Measurements from ENCODE around the gene PDPN. TPM values are rescaled to one million over a fixed set of nuclear protein-coding genes. Genes with fewer than 3 reads are reported as not detected.

The PDPN gene
- total and polyA plus RNA-seq, 2 of the 13 experiments (the other 11 are each of a cell fraction or from before 2014, with no cell fraction given): not detected

- TF ChIP-seq, protein P1, sequence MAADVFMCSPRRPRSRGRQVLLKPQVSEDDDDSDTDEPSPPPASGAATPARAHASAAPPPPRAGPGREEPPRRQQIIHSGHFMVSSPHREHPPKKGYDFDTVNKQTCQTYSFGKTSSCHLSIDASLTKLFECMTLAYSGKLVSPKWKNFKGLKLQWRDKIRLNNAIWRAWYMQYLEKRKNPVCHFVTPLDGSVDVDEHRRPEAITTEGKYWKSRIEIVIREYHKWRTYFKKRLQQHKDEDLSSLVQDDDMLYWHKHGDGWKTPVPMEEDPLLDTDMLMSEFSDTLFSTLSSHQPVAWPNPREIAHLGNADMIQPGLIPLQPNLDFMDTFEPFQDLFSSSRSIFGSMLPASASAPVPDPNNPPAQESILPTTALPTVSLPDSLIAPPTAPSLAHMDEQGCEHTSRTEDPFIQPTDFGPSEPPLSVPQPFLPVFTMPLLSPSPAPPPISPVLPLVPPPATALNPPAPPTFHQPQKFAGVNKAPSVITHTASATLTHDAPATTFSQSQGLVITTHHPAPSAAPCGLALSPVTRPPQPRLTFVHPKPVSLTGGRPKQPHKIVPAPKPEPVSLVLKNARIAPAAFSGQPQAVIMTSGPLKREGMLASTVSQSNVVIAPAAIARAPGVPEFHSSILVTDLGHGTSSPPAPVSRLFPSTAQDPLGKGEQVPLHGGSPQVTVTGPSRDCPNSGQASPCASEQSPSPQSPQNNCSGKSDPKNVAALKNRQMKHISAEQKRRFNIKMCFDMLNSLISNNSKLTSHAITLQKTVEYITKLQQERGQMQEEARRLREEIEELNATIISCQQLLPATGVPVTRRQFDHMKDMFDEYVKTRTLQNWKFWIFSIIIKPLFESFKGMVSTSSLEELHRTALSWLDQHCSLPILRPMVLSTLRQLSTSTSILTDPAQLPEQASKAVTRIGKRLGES (CRISPR knock-in tag; IDR thresholded peaks at IDR 0.05; ENCODE audit: borderline replicate concordance): no peak
- TF ChIP-seq, protein P2, sequence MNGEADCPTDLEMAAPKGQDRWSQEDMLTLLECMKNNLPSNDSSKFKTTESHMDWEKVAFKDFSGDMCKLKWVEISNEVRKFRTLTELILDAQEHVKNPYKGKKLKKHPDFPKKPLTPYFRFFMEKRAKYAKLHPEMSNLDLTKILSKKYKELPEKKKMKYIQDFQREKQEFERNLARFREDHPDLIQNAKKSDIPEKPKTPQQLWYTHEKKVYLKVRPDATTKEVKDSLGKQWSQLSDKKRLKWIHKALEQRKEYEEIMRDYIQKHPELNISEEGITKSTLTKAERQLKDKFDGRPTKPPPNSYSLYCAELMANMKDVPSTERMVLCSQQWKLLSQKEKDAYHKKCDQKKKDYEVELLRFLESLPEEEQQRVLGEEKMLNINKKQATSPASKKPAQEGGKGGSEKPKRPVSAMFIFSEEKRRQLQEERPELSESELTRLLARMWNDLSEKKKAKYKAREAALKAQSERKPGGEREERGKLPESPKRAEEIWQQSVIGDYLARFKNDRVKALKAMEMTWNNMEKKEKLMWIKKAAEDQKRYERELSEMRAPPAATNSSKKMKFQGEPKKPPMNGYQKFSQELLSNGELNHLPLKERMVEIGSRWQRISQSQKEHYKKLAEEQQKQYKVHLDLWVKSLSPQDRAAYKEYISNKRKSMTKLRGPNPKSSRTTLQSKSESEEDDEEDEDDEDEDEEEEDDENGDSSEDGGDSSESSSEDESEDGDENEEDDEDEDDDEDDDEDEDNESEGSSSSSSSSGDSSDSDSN (CRISPR knock-in tag; IDR thresholded peaks at IDR 0.05): no peak
- TF ChIP-seq SALL1 (CRISPR knock-in tag; IDR thresholded peaks at IDR 0.05): no peak
- TF ChIP-seq POLR2G (IDR thresholded peaks at IDR 0.05; ENCODE audit: low read depth, low read length): no peak
These were observed 10.0 kb downstream of the PDPN start (continued) for GRCh38 chr1:13593511-13594131.

DNA sequence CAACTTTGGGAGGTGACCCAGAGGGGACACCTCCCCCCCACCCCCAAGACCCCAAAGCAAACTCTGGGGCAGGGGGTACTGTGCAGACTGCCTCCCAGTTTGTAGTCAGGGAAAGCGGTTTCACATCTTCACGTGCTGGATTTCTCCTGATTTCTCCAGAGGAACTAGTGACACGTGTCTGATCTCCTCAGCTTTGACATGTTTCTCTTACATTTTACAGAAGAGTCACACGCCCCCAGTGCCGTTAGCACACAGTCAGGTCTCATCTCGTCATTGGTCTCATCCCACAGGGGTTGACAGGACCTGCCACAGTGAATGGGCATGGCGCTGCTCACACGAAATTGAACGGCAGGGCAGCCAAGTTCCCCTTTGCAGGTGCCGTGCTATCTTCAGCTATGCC is 11.8 kb downstream of the PDPN start:
- no peak for FAIRE-seq
- no peak overlapping the region for H3K9ac ChIP-seq (ENCODE audit: insufficient read depth, low read depth, low read length)
- H3K4me1 ChIP-seq (ENCODE audit: insufficient read depth, low read length): no peaks in the 10 kb centered on the region
- in situ Hi-C loops (cut with HindIII; ENCODE audit: extremely low pct_ligation_motif_present, low pct_unique_long_range_greater_than_20kb): no loop called here
- TF ChIP-seq NKX3-1 (CRISPR knock-in tag; IDR thresholded peaks at IDR 0.05) (no peak), SKIL (CRISPR knock-in tag; IDR thresholded peaks at IDR 0.05; ENCODE audit: borderline replicate concordance) (no peak)
- TF ChIP-seq, protein P3, sequence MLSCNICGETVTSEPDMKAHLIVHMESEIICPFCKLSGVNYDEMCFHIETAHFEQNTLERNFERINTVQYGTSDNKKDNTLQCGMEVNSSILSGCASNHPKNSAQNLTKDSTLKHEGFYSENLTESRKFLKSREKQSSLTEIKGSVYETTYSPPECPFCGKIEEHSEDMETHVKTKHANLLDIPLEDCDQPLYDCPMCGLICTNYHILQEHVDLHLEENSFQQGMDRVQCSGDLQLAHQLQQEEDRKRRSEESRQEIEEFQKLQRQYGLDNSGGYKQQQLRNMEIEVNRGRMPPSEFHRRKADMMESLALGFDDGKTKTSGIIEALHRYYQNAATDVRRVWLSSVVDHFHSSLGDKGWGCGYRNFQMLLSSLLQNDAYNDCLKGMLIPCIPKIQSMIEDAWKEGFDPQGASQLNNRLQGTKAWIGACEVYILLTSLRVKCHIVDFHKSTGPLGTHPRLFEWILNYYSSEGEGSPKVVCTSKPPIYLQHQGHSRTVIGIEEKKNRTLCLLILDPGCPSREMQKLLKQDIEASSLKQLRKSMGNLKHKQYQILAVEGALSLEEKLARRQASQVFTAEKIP (CRISPR knock-in tag; IDR thresholded peaks at IDR 0.05; ENCODE audit: borderline replicate concordance): no peak
- TF ChIP-seq, protein P4, sequence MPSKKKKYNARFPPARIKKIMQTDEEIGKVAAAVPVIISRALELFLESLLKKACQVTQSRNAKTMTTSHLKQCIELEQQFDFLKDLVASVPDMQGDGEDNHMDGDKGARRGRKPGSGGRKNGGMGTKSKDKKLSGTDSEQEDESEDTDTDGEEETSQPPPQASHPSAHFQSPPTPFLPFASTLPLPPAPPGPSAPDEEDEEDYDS (CRISPR knock-in tag; IDR thresholded peaks at IDR 0.05): no peak
- POLR2A ChIA-PET: no interaction called here
- ATAC-seq: no peak
- intact Hi-C loops (cut with micrococcal nuclease; ENCODE audit: unreplicated experiment): no loop called here
- H3K27ac ChIP-seq (ENCODE audit: extremely low read length, insufficient read depth, low read length): no peak overlapping the region
- H3K79me2 ChIP-seq (ENCODE audit: insufficient read depth, low read length): no peaks in the 10 kb centered on the region
- H3K4me2 ChIP-seq (ENCODE audit: low read depth, low read length): no peak overlapping the region
- no peaks in the 10 kb centered on the region for H4K20me1 ChIP-seq (ENCODE audit: insufficient read depth, low read length)
- 20% methylated on average over 7 of the region's 10 CpGs for WGBS (ENCODE audit: low lambda C conversion rate)
- no peak overlapping the region for H3K4me3 ChIP-seq (replicated peaks in 1 of 3; ENCODE audit: insufficient read depth in 1 of 3, low read depth in 2 of 3, low read length in 3 of 3)
- H3K9me3 ChIP-seq (ENCODE audit: low read length): no peaks in the 10 kb centered on the region
- H3K36me3 ChIP-seq (replicated peaks in 1 of 2; ENCODE audit: control insufficient read depth in 1 of 2, insufficient read depth in 2 of 2, low read length in 2 of 2): no peaks in the 10 kb centered on the region
- H2AFZ ChIP-seq (ENCODE audit: low read length): no peak overlapping the region
- BruUV-seq (replicated peaks): no TSS peak
- H3K27me3 ChIP-seq (ENCODE audit: control insufficient read depth in 1 of 2, insufficient read depth in 2 of 2, low read length in 2 of 2): peaks cover 0 to 44% of the 10 kb centered on the region in 2 experiments; a peak in 4 of 5 replicates
- CTCF ChIA-PET (ENCODE audit: low intra/inter-chr PET ratio, low total read pairs): no interaction called here
- no peak for DNase-seq (ENCODE audit: low spot score)
